Peyer's patch (tissue), 4 donors: ENCODE measurements around the gene CLINT1. TPM values are rescaled to one million over a fixed set of nuclear protein-coding genes. Genes with fewer than 3 reads are reported as not detected.
A peak's percentile ranks its signal among the peaks of the same experiment; 100 is the strongest.

Source experiments
- DNase-seq, 3 donors: peaks; one replicate each; pipeline ENCODE4 v3.0.0-alpha.2; 2017 to 2019
- H3K27ac ChIP-seq, 4 donors: fragments of 200-600 bp; sonication (generic); one replicate each; pipeline ENCODE4 v1.5.1; 2016 to 2019
- H3K27me3 ChIP-seq, 2 donors: fragments of 200-600 bp; sonication (generic); one replicate each; pipeline ENCODE4 v1.5.1; 2019
- H3K36me3 ChIP-seq, 3 donors: fragments of 200-600 bp; sonication (generic); one replicate each; pipeline ENCODE4 v1.5.1; 2016 to 2019
- H3K4me1 ChIP-seq, 4 donors: fragments of 200-600 bp; sonication (generic); one replicate each; pipeline ENCODE4 v1.5.1; 2016 to 2019
- H3K4me3 ChIP-seq, 4 donors: fragments of 200-600 bp; sonication (generic); 1 replicate in 3 of 4; 2 replicates in 1 of 4; pipeline ENCODE4 v1.5.1; 2016 to 2019; ENCODE audit warnings: mild to moderate bottlenecking in 1 of 4
- H3K9me3 ChIP-seq, 4 donors: fragments of 200-600 bp; sonication (generic); one replicate each; pipeline ENCODE4 v1.5.1; 2016 to 2019; ENCODE audit warnings: mild to moderate bottlenecking in 1 of 4
- POLR2A ChIP-seq, 2 donors: fragments of 450-650 bp; IDR thresholded peaks; one replicate each; pipeline ENCODE4 v1.5.1; 2017; ENCODE audit warnings: antibody characterized with exemption in 2 of 2, mild to moderate bottlenecking in 2 of 2, moderate library complexity in 2 of 2
- total RNA-seq, 4 donors: library from RNA; depleted of rRNA; stranded (reverse); fragments of >200 nt; gene quantifications; one replicate each; pipeline ENCODE4 v1.1.0, GENCODE V29; 2016
- TF ChIP-seq, protein P1 (sequence below), 6 experiments: fragments of 450-650 bp in 4 of 6; fragments of 200-600 bp in 2 of 6; sonication (generic) in 1 of 6; IDR thresholded peaks; one replicate each; pipeline ENCODE4 v1.5.1; 2017 to 2019; ENCODE audit warnings: antibody characterized with exemption in 6 of 6, mild to moderate bottlenecking in 3 of 6, moderate library complexity in 1 of 6

Gene CLINT1
- total RNA-seq, 4 donors from 2014 or later: 115 to 177 (median 133) TPM

DNA sequence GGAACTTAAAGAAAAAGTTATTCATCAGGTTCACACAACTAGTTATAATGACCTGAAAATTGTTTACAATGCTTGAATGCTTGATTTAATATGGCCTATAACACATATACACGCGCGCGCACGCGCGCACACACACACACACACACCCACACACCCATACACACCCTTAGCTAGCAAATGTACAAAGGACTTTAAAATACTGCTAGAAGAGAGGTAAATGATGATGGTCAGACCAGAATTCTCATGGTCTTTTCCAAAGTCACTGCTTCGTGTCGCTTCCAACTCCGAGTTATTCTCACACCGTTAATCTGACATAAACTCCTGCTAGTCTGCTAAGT is 109.5 kb downstream of the CLINT1 start:
- H3K27ac ChIP-seq: no peak overlapping the region
- H3K4me3 ChIP-seq: no peak overlapping the region
- H3K9me3 ChIP-seq: no peaks in the 10 kb centered on the region
- no peaks in the 10 kb centered on the region for H3K27me3 ChIP-seq
- H3K36me3 ChIP-seq: peaks cover 0 to 21% (median 0%) of the 10 kb centered on the region in 3 donors
- DNase-seq: no peak
- peaks cover 0 to 13% (median 0%) of the 10 kb centered on the region in 4 donors for H3K4me1 ChIP-seq
- TF ChIP-seq POLR2A (IDR thresholded peaks at IDR 0.05): no peak
- TF ChIP-seq, protein P1, sequence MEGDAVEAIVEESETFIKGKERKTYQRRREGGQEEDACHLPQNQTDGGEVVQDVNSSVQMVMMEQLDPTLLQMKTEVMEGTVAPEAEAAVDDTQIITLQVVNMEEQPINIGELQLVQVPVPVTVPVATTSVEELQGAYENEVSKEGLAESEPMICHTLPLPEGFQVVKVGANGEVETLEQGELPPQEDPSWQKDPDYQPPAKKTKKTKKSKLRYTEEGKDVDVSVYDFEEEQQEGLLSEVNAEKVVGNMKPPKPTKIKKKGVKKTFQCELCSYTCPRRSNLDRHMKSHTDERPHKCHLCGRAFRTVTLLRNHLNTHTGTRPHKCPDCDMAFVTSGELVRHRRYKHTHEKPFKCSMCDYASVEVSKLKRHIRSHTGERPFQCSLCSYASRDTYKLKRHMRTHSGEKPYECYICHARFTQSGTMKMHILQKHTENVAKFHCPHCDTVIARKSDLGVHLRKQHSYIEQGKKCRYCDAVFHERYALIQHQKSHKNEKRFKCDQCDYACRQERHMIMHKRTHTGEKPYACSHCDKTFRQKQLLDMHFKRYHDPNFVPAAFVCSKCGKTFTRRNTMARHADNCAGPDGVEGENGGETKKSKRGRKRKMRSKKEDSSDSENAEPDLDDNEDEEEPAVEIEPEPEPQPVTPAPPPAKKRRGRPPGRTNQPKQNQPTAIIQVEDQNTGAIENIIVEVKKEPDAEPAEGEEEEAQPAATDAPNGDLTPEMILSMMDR (IDR thresholded peaks at IDR 0.05): no peak

DNA sequence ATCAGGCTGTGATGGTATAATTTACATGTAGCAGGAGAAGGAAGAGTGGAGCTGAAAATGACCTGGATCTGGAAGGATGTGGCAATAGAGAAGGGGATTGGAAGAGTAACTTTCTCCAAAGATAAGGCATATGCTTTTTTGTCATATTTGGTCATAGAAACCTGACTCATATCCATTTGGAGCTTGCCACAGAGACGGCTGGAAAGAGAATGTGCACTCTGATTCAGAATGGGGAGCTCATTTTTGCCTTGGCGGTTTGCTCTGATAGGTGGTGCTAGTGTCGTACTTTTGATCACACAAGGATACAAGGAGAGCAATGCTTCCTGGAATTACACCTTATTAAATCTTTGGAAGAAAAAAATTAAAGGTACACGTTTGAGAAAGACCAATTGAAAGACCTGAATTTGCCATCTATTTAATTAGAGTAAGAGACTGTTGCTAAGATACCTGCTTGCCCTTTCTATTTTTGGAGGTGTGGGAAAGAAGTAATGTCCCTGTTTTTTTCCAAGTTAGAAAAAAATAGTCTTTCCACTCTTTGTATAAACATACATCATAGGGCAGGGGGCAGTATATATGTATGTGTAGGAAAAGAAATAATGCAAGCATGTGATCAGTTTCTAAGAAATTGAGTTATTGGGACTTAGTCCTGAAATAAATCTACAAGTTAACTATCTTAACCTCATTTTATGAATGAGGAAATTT is 110.0 kb downstream of the CLINT1 start:
- no peak overlapping the region for H3K27ac ChIP-seq
- no peak for TF ChIP-seq POLR2A (IDR thresholded peaks at IDR 0.05)
- TF ChIP-seq, protein P1 (IDR thresholded peaks at IDR 0.05): no peak
- no peaks in the 10 kb centered on the region for H3K27me3 ChIP-seq
- H3K36me3 ChIP-seq: peaks cover 0 to 21% (median 0%) of the 10 kb centered on the region in 3 donors
- H3K9me3 ChIP-seq: no peaks in the 10 kb centered on the region
- no peak for DNase-seq
- no peak overlapping the region for H3K4me3 ChIP-seq
- H3K4me1 ChIP-seq: peaks cover 0 to 16% (median 0%) of the 10 kb centered on the region in 4 donors

DNA sequence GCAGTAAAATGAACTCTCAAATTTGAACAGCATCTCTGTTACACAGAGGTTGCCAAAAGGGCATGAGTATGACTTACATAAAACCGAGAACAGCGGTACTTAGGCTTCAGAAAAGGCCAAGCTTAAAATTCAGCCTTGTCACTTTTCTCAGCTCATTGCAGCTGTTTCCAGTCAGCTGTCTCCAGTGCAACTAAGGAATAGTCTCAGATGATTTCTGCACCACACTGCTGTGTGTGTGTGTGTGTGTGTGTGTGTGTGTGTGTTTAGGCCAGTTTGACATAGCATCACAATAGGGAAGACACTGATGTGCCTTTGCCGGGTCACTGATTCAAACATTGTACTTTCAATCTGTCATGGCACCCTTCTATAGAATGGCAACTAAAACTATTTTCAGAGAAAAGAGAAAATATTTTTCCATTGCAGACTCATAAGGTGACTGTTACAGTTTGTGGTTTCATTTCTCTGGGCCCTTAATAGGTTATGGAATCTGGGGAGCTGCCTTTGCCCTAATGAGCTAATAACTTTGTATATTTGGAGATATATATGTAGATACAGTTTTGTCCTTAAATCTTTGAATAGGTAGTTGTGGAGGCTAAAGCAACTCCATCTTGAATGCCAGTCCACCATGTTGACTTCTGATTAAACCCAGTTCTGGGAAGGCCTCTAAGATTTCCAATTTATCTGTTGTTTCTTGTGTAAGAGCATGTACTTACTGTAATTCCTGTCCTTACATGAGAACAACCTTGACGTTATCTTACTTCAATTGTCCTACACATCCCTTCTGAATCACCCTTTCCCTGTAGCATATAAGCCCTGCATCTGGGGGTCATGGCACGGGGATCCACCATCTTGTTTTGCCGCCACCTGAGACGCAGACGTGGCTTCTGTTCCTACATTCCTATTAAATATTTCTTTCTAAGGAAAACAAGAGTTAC is 110.9 kb downstream of the CLINT1 start:
- H3K9me3 ChIP-seq: no peaks in the 10 kb centered on the region
- no peak overlapping the region for H3K4me3 ChIP-seq
- DNase-seq: no peak
- TF ChIP-seq POLR2A (IDR thresholded peaks at IDR 0.05): no peak
- TF ChIP-seq, protein P1 (IDR thresholded peaks at IDR 0.05): no peak
- H3K36me3 ChIP-seq: peaks cover 0 to 16% (median 0%) of the 10 kb centered on the region in 3 donors
- no peaks in the 10 kb centered on the region for H3K27me3 ChIP-seq
- H3K4me1 ChIP-seq: peaks cover 0 to 18% (median 0%) of the 10 kb centered on the region in 4 donors
- H3K27ac ChIP-seq: no peak overlapping the region

DNA sequence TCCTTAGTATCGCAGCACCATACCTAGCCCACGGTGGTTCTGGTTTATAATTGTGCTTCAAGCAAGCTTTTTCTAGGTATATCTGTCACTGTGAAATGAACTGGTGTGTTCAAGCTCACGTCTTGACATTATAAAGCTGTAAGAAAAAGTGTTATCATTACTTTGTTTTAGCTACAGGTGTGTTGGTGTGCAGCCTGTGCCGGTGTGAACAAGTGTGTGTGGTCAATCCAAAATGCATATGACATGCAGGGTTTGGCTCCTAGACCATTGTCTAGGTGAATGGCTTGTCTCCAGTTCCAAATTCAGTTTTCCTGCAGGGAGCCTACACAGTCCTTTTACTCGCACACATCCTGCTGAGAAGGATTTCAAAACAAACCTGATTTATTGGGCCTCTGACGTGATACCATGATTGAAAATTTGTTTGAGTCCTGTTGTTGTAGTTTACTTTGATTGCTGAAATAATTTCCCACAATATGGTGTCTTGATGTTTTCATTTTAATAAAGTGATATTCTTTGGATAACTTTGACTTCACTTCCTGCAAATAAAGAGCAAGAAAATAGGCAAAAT is 111.7 kb downstream of the CLINT1 start:
- TF ChIP-seq, protein P1 (IDR thresholded peaks at IDR 0.05): no peak
- TF ChIP-seq POLR2A (IDR thresholded peaks at IDR 0.05): no peak
- Histone ChIP-seq H3K36me3 (peaks cover 0 to 11% (median 0%) of the 10 kb centered on the region in 3 donors), H3K9me3 (no peaks in the 10 kb centered on the region), H3K4me1 (peaks cover 0 to 21% (median 0%) of the 10 kb centered on the region in 4 donors), H3K27ac (no peak overlapping the region), H3K4me3 (no peak overlapping the region), H3K27me3 (no peaks in the 10 kb centered on the region)
- DNase-seq: no peak

DNA sequence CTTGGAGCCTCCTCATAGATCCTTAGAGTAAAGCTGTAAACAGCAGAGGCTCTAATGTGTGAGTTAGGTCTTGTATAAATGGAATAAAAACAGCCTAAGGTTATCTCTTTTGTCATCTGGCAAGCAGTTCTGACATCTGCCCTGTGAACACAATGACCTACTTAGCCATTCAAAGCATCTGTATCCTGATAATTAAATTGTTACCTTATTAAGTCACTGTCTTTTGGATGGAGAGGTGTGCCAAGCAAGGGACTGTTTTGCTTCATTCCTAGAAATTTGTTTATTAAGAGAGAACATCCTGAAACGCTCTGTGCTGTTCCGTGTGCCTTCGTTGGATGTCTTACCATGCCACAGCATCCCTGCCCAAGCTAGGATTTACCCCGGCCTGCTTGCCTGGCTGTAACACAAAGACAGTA is 113.9 kb downstream of the CLINT1 start:
- DNase-seq: no peak

More for the DNA sequence above, 113.9 kb downstream of the CLINT1 start:
- H3K27me3 ChIP-seq: no peaks in the 10 kb centered on the region
- H3K27ac ChIP-seq: no peak overlapping the region
- no peaks in the 10 kb centered on the region for H3K9me3 ChIP-seq
- peak overlapping the region in 2 of 4 donors; percentile 83 to 88 for H3K4me3 ChIP-seq
- no peaks in the 10 kb centered on the region for H3K36me3 ChIP-seq
- H3K4me1 ChIP-seq: peaks cover 0 to 21% (median 0%) of the 10 kb centered on the region in 4 donors
- TF ChIP-seq, protein P1 (IDR thresholded peaks at IDR 0.05): no peak
- TF ChIP-seq POLR2A (IDR thresholded peaks at IDR 0.05): no peak
